AG04450 (cell line): ENCODE measurements around the gene C22orf15. TPM values are rescaled to one million over a fixed set of nuclear protein-coding genes. Genes with fewer than 3 reads are reported as not detected.

Experiments
- CTCF ChIA-PET: fragments of 300-600, 350-600 bp; formaldehyde crosslinking; extraction: SDS; loops from one replicate; lab custom pipeline; 2022; ENCODE audit warnings: antibody characterized with exemption, inconsistent platforms; lab: Charles Lee
- POLR2A ChIA-PET: fragments of 350-600 bp; formaldehyde crosslinking; extraction: SDS; loops from one replicate; lab custom pipeline; 2021; ENCODE audit warnings: antibody characterized with exemption, inconsistent platforms; lab: Yijun Ruan, JAX
- DNase-seq: peaks from one replicate; pipeline ENCODE4 v3.0.0-alpha.2; 2011; ENCODE audit warnings: low read depth, low spot score
- H3K27ac ChIP-seq: one replicate; pipeline ENCODE4 v1.5.1; 2012; ENCODE audit warnings: low read depth, low read length, control low read depth
- H3K27me3 ChIP-seq: one replicate; pipeline ENCODE4 v1.6.0; 2012; ENCODE audit warnings: low read length; ENCODE audit not compliant: control insufficient read depth, insufficient read depth
- H3K4me3 ChIP-seq: 2 replicates; pipeline ENCODE4 v1.5.1; 2011; ENCODE audit warnings: mild to moderate bottlenecking, low read depth, low read length, control low read depth
- H3K9me3 ChIP-seq: 2 replicates; pipeline ENCODE4 v1.5.1; 2012; ENCODE audit warnings: low read length; ENCODE audit not compliant: control insufficient read depth, insufficient read depth
- CTCF ChIP-seq: IDR thresholded peaks from 2 replicates; pipeline ENCODE4 v1.5.1; 2011; ENCODE audit warnings: low read depth, low read length, control low read depth, inconsistent platforms
- polyA plus RNA-seq: library from polyadenylated mRNA; depleted of rRNA; stranded (reverse); fragments of >200 nt; gene quantifications from 2 replicates; pipeline ENCODE4 v1.2.3, GENCODE V29; 2011

Gene C22orf15
- polyA plus RNA-seq, 1 experiment = 2.1 TPM

GRCh38 chr22:23753385-23753784 is 9.4 kb upstream of the C22orf15 start:
- no peak overlapping the region for H3K27ac ChIP-seq
- DNase-seq = no peak
- no peaks in the 10 kb centered on the region; the same call in 1 of the 2 replicates for H3K9me3 ChIP-seq
- H3K4me3 ChIP-seq = no peak overlapping the region
- POLR2A ChIA-PET = no interaction called here
- TF ChIP-seq CTCF = no peak
- CTCF ChIA-PET = interaction anchor here (0.6 to 2.0 kb wide), 2 partner anchors 14 to 17 kb away, joined by 4 to 6 read pairs; partner anchors contain the start of gene CHCHD10
- no peaks in the 10 kb centered on the region for H3K27me3 ChIP-seq

GRCh38 chr22:23754220-23754919 is 8.4 kb upstream of the C22orf15 start, which contains the start of gene VPREB3:
TSS of gene VPREB3 (minus strand) at chr22:23754425. CDS start at chr22:23754363, 62 bp downstream.
- TF ChIP-seq CTCF = no peak
- no peak within 1 kb of the TSS for H3K27ac ChIP-seq
- H3K27me3 ChIP-seq = no peaks in the 10 kb centered on the region
- H3K9me3 ChIP-seq = no peaks in the 10 kb centered on the region; the same call in 1 of the 2 replicates
- H3K4me3 ChIP-seq = no peak within 1 kb of the TSS
- CTCF ChIA-PET = interaction anchor here (0.6 kb wide), 1 partner anchor 16 kb away, joined by 6 read pairs; no protein-coding TSS in a partner anchor
- no peak for DNase-seq
- POLR2A ChIA-PET = no interaction called here

DNA sequence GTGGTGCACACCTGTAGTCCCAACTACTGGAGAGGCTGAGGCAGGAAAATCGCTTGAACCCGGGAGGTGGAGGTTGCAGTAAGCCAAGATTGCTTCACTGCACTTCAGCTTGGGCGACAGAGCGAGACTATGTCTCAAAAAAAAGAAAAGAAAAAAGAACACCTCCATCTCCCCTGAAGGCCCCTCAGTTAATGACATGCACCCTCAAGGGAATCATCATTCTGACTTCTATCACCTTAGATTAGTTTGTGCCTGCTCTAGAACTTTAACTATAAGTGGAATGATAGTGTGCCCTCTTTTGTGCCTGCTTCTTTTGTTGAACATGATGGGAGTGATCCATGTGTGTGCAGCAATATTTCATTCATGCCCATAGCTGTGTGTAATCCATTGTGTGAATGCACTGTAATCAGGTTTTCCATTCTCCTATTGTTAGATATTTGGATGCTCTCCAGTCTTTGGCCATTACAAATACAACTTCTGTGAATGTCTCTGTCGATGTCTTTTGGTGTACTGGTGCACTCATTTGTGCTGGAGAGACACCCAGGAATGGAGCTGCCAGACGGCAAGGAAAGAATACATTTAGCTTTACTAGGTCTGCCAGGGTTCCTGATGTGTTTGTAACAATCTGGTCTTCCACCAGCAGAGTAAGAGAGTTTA is 7.7 kb upstream of the C22orf15 start:
- DNase-seq = no peak
- CTCF ChIA-PET = interaction anchor here (0.8 kb wide), 1 partner anchor 16 kb away, joined by 3 read pairs; no protein-coding TSS in a partner anchor
- POLR2A ChIA-PET = no interaction called here

GRCh38 chr22:23755711-23756110 is 7.1 kb upstream of the C22orf15 start:
- Histone ChIP-seq H3K27me3 (no peaks in the 10 kb centered on the region), H3K4me3 (no peak overlapping the region), H3K9me3 (no peaks in the 10 kb centered on the region; the same call in 1 of the 2 replicates), H3K27ac (no peak overlapping the region)
- ChIA-PET POLR2A (no interaction called here), CTCF (interaction anchor here (0.8 kb wide), 1 partner anchor 16 kb away, joined by 3 read pairs; no protein-coding TSS in a partner anchor)
- no peak for TF ChIP-seq CTCF
- no peak for DNase-seq

More for the DNA sequence above, 7.7 kb upstream of the C22orf15 start:
- Histone ChIP-seq H3K27me3 (no peaks in the 10 kb centered on the region), H3K27ac (no peak overlapping the region), H3K4me3 (no peak overlapping the region), H3K9me3 (no peaks in the 10 kb centered on the region; the same call in 1 of the 2 replicates)
- TF ChIP-seq CTCF = no peak

GRCh38 chr22:23756891-23757290 is 5.9 kb upstream of the C22orf15 start:
- CTCF ChIA-PET = interaction anchor here (0.7 to 1.5 kb wide), 3 partner anchors 11 to 475 kb away, joined by 3 to 4 read pairs (median 4); partner anchors contain the start of gene CHCHD10
- no peak for DNase-seq
- H3K9me3 ChIP-seq = no peaks in the 10 kb centered on the region
- no peak overlapping the region for H3K27ac ChIP-seq
- no peak overlapping the region for H3K4me3 ChIP-seq
- no peaks in the 10 kb centered on the region for H3K27me3 ChIP-seq
- no peak for TF ChIP-seq CTCF
- POLR2A ChIA-PET = no interaction called here
